LNCaP clone FGC (cell line): ENCODE data around the gene CA11.
"Not testable (repeated sequence)": the region's sequence is repeated elsewhere in the genome, so short reads cannot be mapped to it uniquely, and the experiment has no call there.

Experiments used
- DNase-seq: peaks from one replicate; pipeline ENCODE4 v3.0.0-alpha.2; 2011; ENCODE audit warnings: low read depth
- H3K4me3 ChIP-seq: 2 replicates; pipeline ENCODE4 v1.5.1; 2011; ENCODE audit warnings: mild to moderate bottlenecking, low read depth, low read length, control low read depth
- TF ChIP-seq, protein P1 (sequence below): IDR thresholded peaks from 2 replicates; pipeline ENCODE4 v1.5.1; 2012; ENCODE audit warnings: mild to moderate bottlenecking; ENCODE audit not compliant: control insufficient read depth, insufficient read depth; ENCODE audit errors: extremely low read depth

The CA11 gene

DNA sequence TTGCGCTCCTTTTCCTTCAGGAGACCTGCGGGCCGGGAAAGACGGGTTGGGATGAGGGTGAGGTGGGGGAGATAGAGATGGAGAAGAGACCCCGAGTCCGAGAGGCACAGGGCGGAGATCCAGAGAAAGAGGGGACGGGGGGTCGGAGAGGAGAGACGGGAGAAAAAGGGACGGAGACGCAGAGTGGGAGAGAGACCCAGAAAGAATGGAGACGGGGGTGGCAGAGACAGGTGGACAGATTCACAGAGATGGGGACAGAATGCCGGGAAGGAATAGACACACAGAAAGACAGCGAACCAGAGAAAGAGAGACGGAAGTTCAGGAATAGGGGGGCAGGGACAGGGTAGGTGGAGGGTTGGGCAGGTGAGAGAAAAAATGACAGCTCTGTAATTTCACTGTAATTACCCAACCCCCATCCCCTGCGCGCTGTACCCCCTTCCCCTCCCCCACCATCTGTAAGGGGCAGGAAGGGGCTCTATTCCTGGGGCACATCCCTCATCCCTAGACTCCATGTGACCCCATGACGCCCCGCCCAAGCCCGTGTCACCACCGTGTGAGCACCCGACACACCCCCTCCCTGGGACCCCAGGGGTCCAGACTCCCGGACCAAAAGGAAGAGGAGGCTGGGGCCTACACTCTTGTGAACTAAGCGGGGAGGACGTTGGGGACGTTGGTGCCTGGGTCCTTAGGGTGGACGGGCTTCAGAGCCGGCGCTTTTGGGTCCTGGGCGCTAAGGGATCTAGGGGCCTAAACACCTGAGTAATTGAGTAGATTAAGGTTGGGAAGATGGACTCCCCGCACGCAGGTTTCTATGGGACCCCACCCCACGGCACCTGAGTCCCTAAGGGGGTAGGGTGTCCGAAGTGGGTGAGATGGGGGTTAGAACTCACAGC, 9.8 kb downstream of the CA11 start:
- DNase-seq, result no peak
- TF ChIP-seq, protein P1, sequence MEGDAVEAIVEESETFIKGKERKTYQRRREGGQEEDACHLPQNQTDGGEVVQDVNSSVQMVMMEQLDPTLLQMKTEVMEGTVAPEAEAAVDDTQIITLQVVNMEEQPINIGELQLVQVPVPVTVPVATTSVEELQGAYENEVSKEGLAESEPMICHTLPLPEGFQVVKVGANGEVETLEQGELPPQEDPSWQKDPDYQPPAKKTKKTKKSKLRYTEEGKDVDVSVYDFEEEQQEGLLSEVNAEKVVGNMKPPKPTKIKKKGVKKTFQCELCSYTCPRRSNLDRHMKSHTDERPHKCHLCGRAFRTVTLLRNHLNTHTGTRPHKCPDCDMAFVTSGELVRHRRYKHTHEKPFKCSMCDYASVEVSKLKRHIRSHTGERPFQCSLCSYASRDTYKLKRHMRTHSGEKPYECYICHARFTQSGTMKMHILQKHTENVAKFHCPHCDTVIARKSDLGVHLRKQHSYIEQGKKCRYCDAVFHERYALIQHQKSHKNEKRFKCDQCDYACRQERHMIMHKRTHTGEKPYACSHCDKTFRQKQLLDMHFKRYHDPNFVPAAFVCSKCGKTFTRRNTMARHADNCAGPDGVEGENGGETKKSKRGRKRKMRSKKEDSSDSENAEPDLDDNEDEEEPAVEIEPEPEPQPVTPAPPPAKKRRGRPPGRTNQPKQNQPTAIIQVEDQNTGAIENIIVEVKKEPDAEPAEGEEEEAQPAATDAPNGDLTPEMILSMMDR, result no peak
- H3K4me3 ChIP-seq, result peak overlapping the region; percentile 72

GRCh38 chr19:48635263-48635965, 10.6 kb downstream of the CA11 start:
- TF ChIP-seq, protein P1, result no peak
- peak overlapping the region; percentile 72 for H3K4me3 ChIP-seq
- DNase-seq, result no peak

GRCh38 chr19:48634424-48635262, 11.3 kb downstream of the CA11 start:
- TF ChIP-seq, protein P1, result no peak
- DNase-seq, result peak; percentile 89
- peak overlapping the region; percentile 43 for H3K4me3 ChIP-seq

DNA sequence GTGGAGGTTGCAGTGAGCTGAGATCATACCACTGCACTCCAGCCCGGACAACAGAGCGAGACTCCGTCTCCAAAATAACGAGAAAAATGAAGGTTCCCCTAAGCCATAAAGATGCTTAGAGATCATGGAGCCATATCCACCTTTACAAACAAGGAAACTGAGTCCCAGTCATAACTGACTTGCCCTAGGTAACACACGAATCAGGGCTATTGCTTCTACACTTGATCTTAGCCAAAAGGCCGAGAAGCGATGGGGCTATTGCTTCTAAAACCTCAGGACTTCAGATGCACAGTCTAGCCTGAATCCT, 12.0 kb downstream of the CA11 start:
- TF ChIP-seq, protein P1, result no peak
- no peak for DNase-seq
- H3K4me3 ChIP-seq, result peak overlapping the region; percentile 43

- no peak for DNase-seq
- TF ChIP-seq, protein P1, result no peak
- H3K4me3 ChIP-seq, result peak overlapping the region; percentile 43
Measured at GRCh38 chr19:48633148-48634035, 12.6 kb downstream of the CA11 start.

GRCh38 chr19:48632692-48633147, 13.3 kb downstream of the CA11 start:
- DNase-seq, result no peak
- no peak overlapping the region for H3K4me3 ChIP-seq

DNA sequence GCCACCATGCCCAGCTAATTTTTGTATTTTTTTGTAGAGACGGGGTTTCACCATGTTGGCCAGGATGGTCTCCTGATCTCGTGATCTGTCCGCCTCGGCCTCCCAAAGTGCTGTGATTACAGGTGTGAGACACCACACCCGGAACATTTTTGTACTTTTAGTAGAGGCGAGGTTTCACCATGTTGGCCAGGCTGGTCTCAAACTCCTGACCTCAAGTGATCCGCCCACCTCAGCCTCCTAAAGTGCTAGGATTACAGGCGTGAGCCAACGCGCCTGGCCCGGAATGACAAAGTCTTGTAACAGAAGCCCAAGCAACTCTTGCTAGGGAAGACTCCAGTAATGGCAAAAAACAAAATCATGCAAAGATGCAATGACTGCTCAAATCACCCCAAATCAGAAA, 13.7 kb downstream of the CA11 start:
- not testable (repeated sequence) for H3K4me3 ChIP-seq, DNase-seq

More at GRCh38 chr19:48632692-48633147, 13.3 kb downstream of the CA11 start:
- TF ChIP-seq, protein P1, result no peak
